Adrenal gland (tissue), 12 donors: Measurements from ENCODE around the gene EPM2AIP1. TPM values are rescaled to one million over a fixed set of nuclear protein-coding genes. Genes with fewer than 3 reads are reported as not detected.

ENCODE experiments used
- DNase-seq, 7 donors: peaks; one replicate each; pipeline ENCODE4 v3.0.0-alpha.2; 2019 to 2020
- H3K27ac ChIP-seq, 5 donors: fragments of 200-600 bp; sonication (generic) in 4 of 5; 1 replicate in 3 of 5; 2 replicates in 2 of 5; pipeline versions ENCODE4 v1.5.1 to v1.8.0; 2016 to 2020; ENCODE audit warnings: mild to moderate bottlenecking in 1 of 5
- H3K27me3 ChIP-seq: fragments of 200-600 bp; 2 replicates; pipeline ENCODE4 v1.8.0; 2021
- H3K36me3 ChIP-seq, 2 donors: fragments of 200-600 bp; replicated peaks in 1 of 2; 1 replicate in 1 of 2; 2 replicates in 1 of 2; pipeline versions ENCODE4 v1.5.1 to v1.8.0; 2018 to 2022
- H3K4me1 ChIP-seq, 2 donors: fragments of 200-600 bp; replicated peaks in 1 of 2; 1 replicate in 1 of 2; 2 replicates in 1 of 2; pipeline versions ENCODE4 v1.5.1 to v1.8.0; 2018 to 2021
- H3K4me3 ChIP-seq, 4 donors: fragments of 200-600 bp; sonication (generic) in 3 of 4; one replicate each; pipeline ENCODE4 v1.5.1; 2016 to 2018
- H3K9me3 ChIP-seq, 3 donors: fragments of 200-600 bp; sonication (generic) in 1 of 3; replicated peaks in 1 of 3; 1 replicate in 2 of 3; 2 replicates in 1 of 3; pipeline versions ENCODE4 v1.5.1 to v1.8.0; 2016 to 2021
- POLR2A ChIP-seq, 2 donors: fragments of 450-650 bp; IDR thresholded peaks; one replicate each; pipeline ENCODE4 v1.6.1; 2017; ENCODE audit warnings: antibody characterized with exemption in 2 of 2, mild to moderate bottlenecking in 2 of 2, moderate library complexity in 1 of 2
- WGBS, 4 donors: extraction: QIAGEN DNeasy Blood & Tissue Kit in 2 of 4; methylation state at CpG; one replicate each; pipeline versions ENCODE4 v1.1.5 to v1.1.7; 2013 to 2017; 5-methylcytosine and 5-hydroxymethylcytosine counted together
- intact Hi-C, 2 donors: fragments of 100-400 bp; cut with DNase I; formaldehyde crosslinking; loops; one replicate each; pipeline versions ENCODE4 v1.14.1 to v1.15.0; 2022 to 2023
- polyA plus RNA-seq, 3 donors: library from polyadenylated mRNA; stranded (reverse); fragments of 200-250 nt in 2 of 3; fragments of 350-450 nt in 1 of 3; fragmentation: Illumina TruSeq in 1 of 3; extraction: RNeasy Lipid Tissue Mini Kit (QIAGEN cat#74804) in 1 of 3; gene quantifications; one replicate each; pipeline ENCODE4 v1.2.3, GENCODE V29; 2013 to 2014
- total RNA-seq, 9 donors: library from RNA; depleted of rRNA in 4 of 9; stranded (reverse); fragments of >200 nt in 4 of 9; fragments of 120-200 nt in 1 of 9; fragmentation: NEBNext Ultra II Directional in 1 of 9; extraction: Animal tissue kit (Norgen Biotek cat#: 25700) in 1 of 9; gene quantifications; one replicate each; pipeline versions ENCODE4 v1.1.0 to v1.2.4, GENCODE V29; 2013 to 2023
- TF ChIP-seq, protein P1 (sequence below), 6 experiments: fragments of 450-650 bp in 4 of 6; fragments of 200-600 bp in 2 of 6; sonication (generic) in 1 of 6; IDR thresholded peaks; 1 replicate in 5 of 6; 2 replicates in 1 of 6; pipeline versions ENCODE4 v1.5.1 to v1.8.0; 2016 to 2021; ENCODE audit warnings: antibody characterized with exemption in 6 of 6, mild to moderate bottlenecking in 2 of 6, moderate library complexity in 1 of 6
- donor health status: healthy with polysubstance abuse.
- donor health status: Bipolar disorder and iron deficiency.
- donor health status: DM: yes; HTN: yes; CAD: no.
- donor health status: DM: no; HTN: no; CAD: no.
- donor health status: DM: no; HTN: no; CAD: no.
- donor health status: DM: yes; HTN: yes; CAD: no.

Gene EPM2AIP1
- total and polyA plus RNA-seq, 12 donors = 6.2 to 37.2 (median 17.2) TPM

DNA sequence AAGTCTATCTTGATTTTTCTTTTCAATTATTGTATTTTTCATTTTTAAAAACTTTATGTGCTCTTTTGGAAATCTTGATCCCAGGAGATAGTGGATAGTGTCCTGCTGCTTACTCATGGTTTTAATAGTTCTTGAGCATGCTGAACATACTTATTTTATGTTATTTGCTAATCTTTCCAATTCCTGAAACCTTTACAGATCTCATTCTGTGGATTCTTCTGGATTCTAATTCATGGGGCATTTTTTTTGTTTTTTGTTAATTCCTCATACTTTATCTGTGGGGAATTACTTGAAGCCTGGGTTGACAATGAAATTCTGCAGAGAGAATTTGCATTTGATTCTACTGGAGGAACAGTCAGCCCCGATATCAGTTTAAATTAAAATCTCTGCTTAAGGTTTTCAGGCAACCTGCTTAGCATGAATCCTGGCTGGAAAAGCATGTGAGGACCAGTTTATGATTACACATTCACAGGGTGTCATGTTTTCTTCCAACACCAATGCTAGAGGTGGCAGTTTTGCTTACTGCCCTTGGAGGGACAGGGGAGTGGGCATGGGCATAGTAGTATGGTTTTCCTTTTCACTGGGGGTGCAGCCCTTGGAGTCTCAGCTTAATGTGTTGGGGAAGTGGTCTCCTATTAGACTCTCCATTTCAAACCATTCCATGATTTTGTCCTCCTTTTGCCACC, 46.4 kb upstream of the EPM2AIP1 start:
- no peak for DNase-seq
- Histone ChIP-seq H3K4me3 (no peak overlapping the region), H3K9me3 (no peaks in the 10 kb centered on the region), H3K4me1 (no peaks in the 10 kb centered on the region), H3K27me3 (no peaks in the 10 kb centered on the region), H3K27ac (no peak overlapping the region), H3K36me3 (peaks cover 0 to 10% of the 10 kb centered on the region in 2 donors)
- 98 to 100% (median 100%) methylated on average over 1 of the region's 1 CpG for WGBS, 4 donors
- TF ChIP-seq, protein P1, sequence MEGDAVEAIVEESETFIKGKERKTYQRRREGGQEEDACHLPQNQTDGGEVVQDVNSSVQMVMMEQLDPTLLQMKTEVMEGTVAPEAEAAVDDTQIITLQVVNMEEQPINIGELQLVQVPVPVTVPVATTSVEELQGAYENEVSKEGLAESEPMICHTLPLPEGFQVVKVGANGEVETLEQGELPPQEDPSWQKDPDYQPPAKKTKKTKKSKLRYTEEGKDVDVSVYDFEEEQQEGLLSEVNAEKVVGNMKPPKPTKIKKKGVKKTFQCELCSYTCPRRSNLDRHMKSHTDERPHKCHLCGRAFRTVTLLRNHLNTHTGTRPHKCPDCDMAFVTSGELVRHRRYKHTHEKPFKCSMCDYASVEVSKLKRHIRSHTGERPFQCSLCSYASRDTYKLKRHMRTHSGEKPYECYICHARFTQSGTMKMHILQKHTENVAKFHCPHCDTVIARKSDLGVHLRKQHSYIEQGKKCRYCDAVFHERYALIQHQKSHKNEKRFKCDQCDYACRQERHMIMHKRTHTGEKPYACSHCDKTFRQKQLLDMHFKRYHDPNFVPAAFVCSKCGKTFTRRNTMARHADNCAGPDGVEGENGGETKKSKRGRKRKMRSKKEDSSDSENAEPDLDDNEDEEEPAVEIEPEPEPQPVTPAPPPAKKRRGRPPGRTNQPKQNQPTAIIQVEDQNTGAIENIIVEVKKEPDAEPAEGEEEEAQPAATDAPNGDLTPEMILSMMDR (IDR thresholded peaks at IDR 0.05) = no peak
- TF ChIP-seq POLR2A (IDR thresholded peaks at IDR 0.05) = no peak
- intact Hi-C loops = no loop called here

DNA sequence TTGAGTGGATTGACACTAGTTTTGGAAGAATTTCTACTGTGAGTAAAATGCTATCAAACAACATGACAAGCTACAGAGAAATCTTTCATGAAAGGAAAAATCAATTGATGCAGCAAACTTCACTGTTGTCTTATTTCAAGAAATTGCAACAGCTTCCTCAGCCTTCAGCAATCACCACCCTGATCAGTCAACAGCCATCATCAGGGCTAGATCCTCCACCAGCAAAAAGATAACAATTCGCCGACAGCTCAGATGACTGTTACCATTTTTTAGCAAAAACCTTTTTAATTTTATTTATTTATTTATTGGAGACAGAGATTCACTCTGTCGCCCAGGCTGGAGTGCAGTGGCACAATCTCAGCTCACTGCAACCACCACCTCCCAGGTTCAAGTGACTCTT, 44.4 kb upstream of the EPM2AIP1 start:
- Histone ChIP-seq H3K9me3 (no peaks in the 10 kb centered on the region), H3K4me3 (no peak overlapping the region), H3K27me3 (no peaks in the 10 kb centered on the region), H3K27ac (no peak overlapping the region), H3K36me3 (peaks cover 0 to 8% of the 10 kb centered on the region in 2 donors), H3K4me1 (no peaks in the 10 kb centered on the region)
- 93 to 98% (median 95%) methylated on average over 3 of the region's 3 CpGs for WGBS, 4 donors
- DNase-seq = no peak
- intact Hi-C loops = no loop called here
- TF ChIP-seq, protein P1 (IDR thresholded peaks at IDR 0.05) = no peak
- no peak for TF ChIP-seq POLR2A (IDR thresholded peaks at IDR 0.05)

DNA sequence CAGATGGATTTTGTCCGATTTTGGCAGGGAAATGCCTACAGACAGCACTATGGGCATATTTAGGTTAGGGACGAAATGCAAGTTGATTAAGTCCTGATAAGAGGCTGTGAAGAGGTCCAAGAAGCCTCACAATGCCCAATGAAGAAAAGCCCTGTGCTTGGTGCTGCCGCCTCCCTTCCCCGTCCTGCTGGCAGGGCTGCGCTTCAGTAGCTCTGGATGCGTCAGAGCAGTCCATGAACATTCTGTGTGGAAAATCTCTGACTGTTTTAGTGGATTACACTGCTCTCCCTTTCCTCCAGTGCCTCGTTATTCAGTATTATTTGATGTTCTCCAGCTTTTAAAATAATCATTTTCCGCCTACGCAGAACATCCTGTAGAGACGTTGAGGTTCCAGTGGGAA, 40.0 kb upstream of the EPM2AIP1 start:
- no peak for TF ChIP-seq POLR2A (IDR thresholded peaks at IDR 0.05)
- TF ChIP-seq, protein P1 (IDR thresholded peaks at IDR 0.05) = no peak
- Histone ChIP-seq H3K27ac (peak overlapping the region in 1 of 5 donors; percentile 57), H3K4me3 (no peak overlapping the region), H3K36me3 (peaks cover 0 to 7% of the 10 kb centered on the region in 2 donors), H3K27me3 (no peaks in the 10 kb centered on the region), H3K4me1 (peaks cover 0 to 9% of the 10 kb centered on the region in 2 donors), H3K9me3 (no peaks in the 10 kb centered on the region)
- WGBS, 4 donors = 81 to 87% (median 85%) methylated on average over 10 of the region's 10 CpGs
- no peak for DNase-seq
- intact Hi-C loops = no loop called here

DNA sequence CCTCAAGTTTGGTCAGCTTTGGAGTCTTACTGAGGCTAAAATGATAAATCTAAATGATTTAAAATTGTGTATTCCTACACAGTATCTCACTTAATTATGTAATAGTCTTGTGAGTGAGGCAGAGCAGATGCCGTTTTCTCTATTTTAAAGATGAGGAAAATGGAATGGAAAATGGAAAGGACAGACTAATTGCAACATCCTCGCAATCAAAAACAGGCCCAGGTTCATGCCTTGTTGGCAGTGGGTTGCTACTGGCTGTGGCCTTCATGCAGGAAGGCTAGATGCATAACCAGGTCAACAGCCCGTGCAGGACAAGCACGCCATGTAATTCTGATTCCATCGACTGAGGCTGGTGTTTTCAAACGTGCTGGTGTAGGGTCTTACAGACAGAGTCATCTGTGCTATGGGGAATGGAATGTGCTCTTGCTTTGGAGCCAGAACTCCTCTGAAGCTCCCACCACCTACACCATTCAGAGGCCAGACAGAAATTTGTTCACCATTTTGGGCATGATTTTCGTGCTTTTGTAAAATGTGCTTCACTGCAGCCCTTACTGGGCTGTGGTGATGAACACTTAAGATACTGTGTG, 38.3 kb upstream of the EPM2AIP1 start:
- Histone ChIP-seq H3K36me3 (peaks cover 0 to 19% of the 10 kb centered on the region in 2 donors), H3K4me1 (peaks cover 0 to 9% of the 10 kb centered on the region in 2 donors), H3K27ac (peak overlapping the region in 1 of 5 donors; percentile 13), H3K27me3 (no peaks in the 10 kb centered on the region), H3K9me3 (no peaks in the 10 kb centered on the region), H3K4me3 (no peak overlapping the region)
- peak in 1 of 7 donors; percentile 25 for DNase-seq
- WGBS, 4 donors = 75 to 79% (median 78%) methylated on average over 7 of the region's 7 CpGs
- intact Hi-C loops = no loop called here
- TF ChIP-seq, protein P1 (IDR thresholded peaks at IDR 0.05) = no peak
- no peak for TF ChIP-seq POLR2A (IDR thresholded peaks at IDR 0.05)
